OCI-LY3 (cell line): ENCODE results near the gene ZNF8.
"Not testable (repeated sequence)": the region's sequence is repeated elsewhere in the genome, so short reads cannot be mapped to it uniquely, and the experiment has no call there.

ENCODE experiments used
- H2AFZ ChIP-seq: fragments of 200-600, 300-600 bp; shearing (Covaris generic); 2 replicates; pipeline ENCODE4 v1.6.0; 2014; ENCODE audit warnings: antibody characterized with exemption, low read depth, low read length
- H3K27ac ChIP-seq: fragments of 200-600, 300-600 bp; sonication (generic); 2 replicates; pipeline ENCODE4 v1.5.1; 2014; ENCODE audit warnings: mild to moderate bottlenecking, low read length, moderate library complexity, mixed read lengths
- H3K27me3 ChIP-seq: fragments of 200-600, 300-600 bp; sonication (generic); 2 replicates; pipeline ENCODE4 v1.6.1; 2014; ENCODE audit warnings: low read depth, low read length, mixed read lengths
- H3K36me3 ChIP-seq: fragments of 200-600, 300-600 bp; sonication (generic); replicated peaks from 2 replicates; pipeline ENCODE3; 2014; ENCODE audit warnings: low read depth, low read length, mixed read lengths
- H3K4me1 ChIP-seq: fragments of 300-600, 200-600 bp; sonication (generic); 2 replicates; pipeline ENCODE4 v1.6.1; 2014; ENCODE audit warnings: low read length, mixed read lengths
- H3K4me2 ChIP-seq: fragments of 200-600, 300-600 bp; sonication (generic); 2 replicates; pipeline ENCODE4 v1.6.1; 2014; ENCODE audit warnings: low read length, mixed read lengths
- H3K4me3 ChIP-seq: fragments of 300-600, 200-600 bp; sonication (generic); 2 replicates; pipeline ENCODE4 v1.5.1; 2014; ENCODE audit warnings: antibody characterized with exemption, mild to moderate bottlenecking, low read length, moderate library complexity
- H3K79me2 ChIP-seq: fragments of 300-600, 200-600 bp; shearing (Covaris generic); 2 replicates; pipeline ENCODE4 v1.6.1; 2014; ENCODE audit warnings: mild to moderate bottlenecking, low read length, mixed read lengths
- H3K9ac ChIP-seq: fragments of 300-600, 200-600 bp; shearing (Covaris generic); 2 replicates; pipeline ENCODE4 v1.6.0; 2014; ENCODE audit warnings: mild to moderate bottlenecking, low read length, moderate library complexity
- H3K9me3 ChIP-seq: fragments of 200-600, 300-600 bp; shearing (Covaris generic); 2 replicates; pipeline ENCODE4 v1.6.1; 2014; ENCODE audit warnings: low read length, mixed read lengths; ENCODE audit not compliant: insufficient read depth
- H4K20me1 ChIP-seq: fragments of 200-600, 300-600 bp; sonication (generic); 2 replicates; pipeline ENCODE4 v1.6.1; 2016; ENCODE audit warnings: low read length, mixed read lengths; ENCODE audit not compliant: insufficient read depth
- EZH2phosphoT487 ChIP-seq: fragments of 200-600 bp; shearing (Covaris generic); IDR thresholded peaks from 2 replicates; pipeline ENCODE4 v1.6.1; 2018; ENCODE audit warnings: antibody characterized with exemption, mixed run types, low read depth
- TF ChIP-seq, protein P1 (sequence below): fragments of 200-600, 300-600 bp; sonication (generic); IDR thresholded peaks from 2 replicates; pipeline ENCODE4 v1.5.1; 2014; ENCODE audit warnings: antibody characterized with exemption, low read length, low read depth

ZNF8 gene

GRCh38 chr19:58248886-58249285 lies 29.9 kb upstream of the ZNF8 start:
- Histone ChIP-seq H3K4me1 (no peaks in the 10 kb centered on the region), H3K4me3 (no peak overlapping the region), H3K36me3 (peaks cover 98% of the 10 kb centered on the region), H3K4me2 (no peak overlapping the region), H3K9me3 (peaks cover 68% of the 10 kb centered on the region), H3K9ac (no peak overlapping the region), H3K27me3 (no peaks in the 10 kb centered on the region), H3K79me2 (no peaks in the 10 kb centered on the region), H2AFZ (no peak overlapping the region), H4K20me1 (no peaks in the 10 kb centered on the region), H3K27ac (no peak overlapping the region)
- TF ChIP-seq, protein P1, sequence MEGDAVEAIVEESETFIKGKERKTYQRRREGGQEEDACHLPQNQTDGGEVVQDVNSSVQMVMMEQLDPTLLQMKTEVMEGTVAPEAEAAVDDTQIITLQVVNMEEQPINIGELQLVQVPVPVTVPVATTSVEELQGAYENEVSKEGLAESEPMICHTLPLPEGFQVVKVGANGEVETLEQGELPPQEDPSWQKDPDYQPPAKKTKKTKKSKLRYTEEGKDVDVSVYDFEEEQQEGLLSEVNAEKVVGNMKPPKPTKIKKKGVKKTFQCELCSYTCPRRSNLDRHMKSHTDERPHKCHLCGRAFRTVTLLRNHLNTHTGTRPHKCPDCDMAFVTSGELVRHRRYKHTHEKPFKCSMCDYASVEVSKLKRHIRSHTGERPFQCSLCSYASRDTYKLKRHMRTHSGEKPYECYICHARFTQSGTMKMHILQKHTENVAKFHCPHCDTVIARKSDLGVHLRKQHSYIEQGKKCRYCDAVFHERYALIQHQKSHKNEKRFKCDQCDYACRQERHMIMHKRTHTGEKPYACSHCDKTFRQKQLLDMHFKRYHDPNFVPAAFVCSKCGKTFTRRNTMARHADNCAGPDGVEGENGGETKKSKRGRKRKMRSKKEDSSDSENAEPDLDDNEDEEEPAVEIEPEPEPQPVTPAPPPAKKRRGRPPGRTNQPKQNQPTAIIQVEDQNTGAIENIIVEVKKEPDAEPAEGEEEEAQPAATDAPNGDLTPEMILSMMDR, result no peak
- no peak for TF ChIP-seq EZH2phosphoT487

DNA sequence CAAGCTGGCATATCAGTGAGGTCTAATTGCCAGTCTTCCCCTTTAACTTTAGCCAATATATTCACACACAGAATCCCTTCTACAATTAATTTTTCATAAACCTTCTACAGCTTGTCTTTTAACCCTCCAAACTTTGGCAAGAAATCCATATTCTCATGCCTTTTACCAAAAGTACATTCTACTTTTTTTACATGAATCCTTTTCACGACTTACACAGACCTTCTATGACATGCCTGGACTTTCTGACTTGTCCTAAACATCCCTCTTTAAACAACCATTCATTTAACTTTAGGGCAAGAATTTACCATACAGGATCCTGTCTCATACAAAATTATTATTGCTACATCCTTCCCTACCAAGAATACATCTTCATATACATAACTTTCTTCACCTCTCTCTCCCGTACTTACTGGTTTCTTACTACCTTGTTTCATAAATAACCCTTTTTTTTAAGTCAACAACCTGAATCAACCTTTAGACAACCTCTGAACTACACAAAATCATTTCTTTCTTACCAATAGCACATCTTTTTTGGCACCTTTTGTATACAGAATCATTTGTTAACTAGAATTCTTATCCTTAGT lies 26.6 kb upstream of the ZNF8 start:
- Histone ChIP-seq H3K27ac (no peak overlapping the region), H2AFZ (no peak overlapping the region), H3K4me3 (no peak overlapping the region), H4K20me1 (no peaks in the 10 kb centered on the region), H3K9ac (no peak overlapping the region), H3K4me1 (no peaks in the 10 kb centered on the region), H3K9me3 (peaks cover 79% of the 10 kb centered on the region), H3K79me2 (no peaks in the 10 kb centered on the region), H3K36me3 (peaks cover 91% of the 10 kb centered on the region), H3K4me2 (no peak overlapping the region), H3K27me3 (no peaks in the 10 kb centered on the region)
- no peak for TF ChIP-seq EZH2phosphoT487
- TF ChIP-seq, protein P1, result no peak

DNA sequence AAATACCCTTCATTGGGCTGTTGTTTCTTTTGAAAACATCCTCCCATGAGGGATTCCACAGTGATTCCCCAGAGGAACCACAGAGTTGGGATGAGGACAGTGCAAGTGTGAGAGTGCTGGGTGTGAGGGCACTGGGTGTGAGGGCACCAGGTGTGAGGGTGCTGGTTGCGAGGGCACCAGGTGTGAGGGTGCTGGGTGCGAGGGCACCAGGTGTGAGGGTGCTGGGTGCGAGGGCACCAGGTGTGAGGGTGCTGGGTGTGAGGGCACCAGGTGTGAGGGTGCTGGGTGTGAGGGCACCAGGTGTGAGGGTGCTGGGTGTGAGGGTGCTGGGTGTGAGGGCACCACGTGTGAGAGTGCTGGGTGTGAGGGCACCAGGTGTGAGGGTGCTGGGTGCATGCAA lies 20.5 kb upstream of the ZNF8 start:
- H3K27ac ChIP-seq, H3K79me2 ChIP-seq, H2AFZ ChIP-seq, H3K4me3 ChIP-seq, H3K4me1 ChIP-seq, H3K4me2 ChIP-seq, H3K27me3 ChIP-seq, H3K9ac ChIP-seq, H4K20me1 ChIP-seq: not testable (repeated sequence)
- H3K36me3 ChIP-seq, result peaks cover 92% of the 10 kb centered on the region
- H3K9me3 ChIP-seq, result peaks cover 85% of the 10 kb centered on the region

DNA sequence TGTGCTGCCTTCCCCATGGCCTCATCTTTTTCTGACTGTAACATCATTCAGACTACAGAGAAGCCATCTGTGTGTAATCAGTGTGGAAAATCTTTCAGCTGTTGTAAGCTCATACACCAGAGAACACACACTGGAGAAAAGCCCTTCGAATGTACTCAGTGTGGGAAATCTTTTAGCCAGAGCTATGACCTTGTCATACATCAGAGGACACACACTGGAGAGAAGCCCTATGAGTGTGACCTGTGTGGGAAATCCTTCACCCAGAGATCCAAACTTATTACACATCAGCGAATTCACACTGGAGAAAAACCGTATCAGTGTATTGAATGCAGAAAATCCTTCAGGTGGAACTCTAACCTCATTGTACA lies 17.2 kb upstream of the ZNF8 start:
- no peak for TF ChIP-seq EZH2phosphoT487
- TF ChIP-seq, protein P1, result no peak
- H3K4me3 ChIP-seq, result no peak overlapping the region
- H3K36me3 ChIP-seq, result peaks cover 88% of the 10 kb centered on the region

More for the DNA sequence above, 17.2 kb upstream of the ZNF8 start:
- Histone ChIP-seq H3K27ac (no peak overlapping the region), H3K9ac (no peak overlapping the region), H2AFZ (no peak overlapping the region), H3K4me1 (no peaks in the 10 kb centered on the region), H3K27me3 (no peaks in the 10 kb centered on the region), H4K20me1 (no peaks in the 10 kb centered on the region), H3K4me2 (no peak overlapping the region), H3K9me3 (peaks cover 76% of the 10 kb centered on the region), H3K79me2 (no peaks in the 10 kb centered on the region)
